GM18870 (cell line): Measurements from ENCODE around the gene ZNF177.
"Not testable (repeated sequence)": the region's sequence is repeated elsewhere in the genome, so short reads cannot be mapped to it uniquely, and the experiment has no call there.

Source experiments
- ATAC-seq: cut with Tn5 transposase; IDR thresholded peaks from one replicate; pipeline ENCODE4 v1.9.1; 2021; ENCODE audit warnings: moderate library complexity; ENCODE audit not compliant: unreplicated experiment

The ZNF177 gene

GRCh38 chr19:9362905-9363304, at the start of gene ZNF177:
ZNF177 (plus strand) TSS chr19:9363013; CDS start chr19:9378312, 15,299 bp downstream.
- ATAC-seq = no peak

- ATAC-seq = no peak
Observed at GRCh38 chr19:9313756-9314155, 49.1 kb upstream of the ZNF177 start.

GRCh38 chr19:9321338-9321737, 41.5 kb upstream of the ZNF177 start:
- no peak for ATAC-seq

- not testable (repeated sequence) for ATAC-seq
Observed at GRCh38 chr19:9321756-9322155, 41.1 kb upstream of the ZNF177 start.

GRCh38 chr19:9322201-9322600, 40.6 kb upstream of the ZNF177 start:
- not testable (repeated sequence) for ATAC-seq

- peak; percentile 26 for ATAC-seq
Observed at GRCh38 chr19:9323557-9323918, 39.3 kb upstream of the ZNF177 start.

- peak; percentile 92 for ATAC-seq
Observed at GRCh38 chr19:9323919-9324583, 38.8 kb upstream of the ZNF177 start, which contains the start of gene ZNF559. ZNF559 (plus strand) TSS chr19:9324179; CDS start chr19:9338550, 14,371 bp downstream.

GRCh38 chr19:9324584-9324962, 38.2 kb upstream of the ZNF177 start:
- ATAC-seq = no peak

GRCh38 chr19:9329999-9330398, 32.8 kb upstream of the ZNF177 start:
- ATAC-seq = no peak

GRCh38 chr19:9342610-9343304, 20.1 kb upstream of the ZNF177 start:
- ATAC-seq = no peak

GRCh38 chr19:9345005-9345404, 17.8 kb upstream of the ZNF177 start:
- ATAC-seq = no peak

GRCh38 chr19:9348253-9348652, 14.6 kb upstream of the ZNF177 start:
- ATAC-seq = no peak

- ATAC-seq = no peak
Observed at GRCh38 chr19:9348671-9349070, 14.1 kb upstream of the ZNF177 start.

GRCh38 chr19:9352505-9352904, 10.3 kb upstream of the ZNF177 start:
- ATAC-seq = no peak

- ATAC-seq = no peak
Observed at GRCh38 chr19:9353011-9353410, 9.8 kb upstream of the ZNF177 start.

GRCh38 chr19:9354651-9355050, 8.2 kb upstream of the ZNF177 start:
- no peak for ATAC-seq

- ATAC-seq = no peak
Observed at GRCh38 chr19:9370738-9371619, 8.2 kb downstream of the ZNF177 start.

GRCh38 chr19:9381361-9381785, 18.6 kb downstream of the ZNF177 start:
- no peak for ATAC-seq

- ATAC-seq = no peak
Observed at GRCh38 chr19:9406798-9407352, 44.1 kb downstream of the ZNF177 start.

GRCh38 chr19:9407827-9408226, 45.0 kb downstream of the ZNF177 start:
- no peak for ATAC-seq

GRCh38 chr19:9413240-9413954, 50.6 kb downstream of the ZNF177 start:
- no peak for ATAC-seq
